OCI-LY7 (cell line): Measurements from ENCODE around the gene LRP1B. TPM values are rescaled to one million over a fixed set of nuclear protein-coding genes. Genes with fewer than 3 reads are reported as not detected.

Experiments used
- BruUV-seq: library from RNA; stranded (reverse); fragments of 400-500 nt; replicated peaks from 2 replicates; lab custom pipeline; 2021; lab: Mats Ljungman, UMichigan
- CTCF ChIA-PET: fragments of 300-600 bp; sonication (Branson Sonifier 250); formaldehyde crosslinking; loops from one replicate; lab custom pipeline; 2022; ENCODE audit warnings: antibody characterized with exemption; ENCODE audit not compliant: unreplicated experiment; lab: Charles Lee
- POLR2A ChIA-PET: fragments of 300-600 bp; sonication (Branson Sonifier 250); formaldehyde crosslinking; loops from one replicate; lab custom pipeline; 2022; ENCODE audit warnings: antibody characterized with exemption; lab: Charles Lee
- DNase-seq: peaks from one replicate; pipeline ENCODE4 v3.0.0-alpha.2; 2015; ENCODE audit warnings: low spot score
- H2AFZ ChIP-seq: fragments of 200-600 bp; sonication (generic), shearing (Covaris generic); 2 replicates; pipeline ENCODE4 v1.6.1; 2014; ENCODE audit warnings: mild to moderate bottlenecking, antibody characterized with exemption, low read length, moderate library complexity
- H3K27ac ChIP-seq: fragments of 200-600 bp; sonication (generic); 2 replicates; pipeline ENCODE4 v1.5.1; 2014; ENCODE audit warnings: mixed run types, low read depth, mild to moderate bottlenecking, moderate library complexity, low read length, inconsistent platforms; ENCODE audit not compliant: poor library complexity, severe bottlenecking
- H3K36me3 ChIP-seq: fragments of 200-600 bp; sonication (generic); 2 replicates; pipeline ENCODE4 v1.6.1; 2014; ENCODE audit warnings: mild to moderate bottlenecking, antibody characterized with exemption, low read length, moderate library complexity, mixed read lengths; ENCODE audit not compliant: insufficient read depth
- H3K4me1 ChIP-seq: fragments of 200-600 bp; sonication (generic); 2 replicates; pipeline ENCODE4 v1.5.1; 2014; ENCODE audit warnings: mild to moderate bottlenecking, low read length; ENCODE audit not compliant: insufficient read depth, poor library complexity, severe bottlenecking
- H3K4me2 ChIP-seq: fragments of 200-600 bp; sonication (generic); 2 replicates; pipeline ENCODE4 v1.6.1; 2014; ENCODE audit warnings: mild to moderate bottlenecking, low read length
- H3K4me3 ChIP-seq: fragments of 200-600 bp; sonication (generic); 2 replicates; pipeline ENCODE4 v1.5.1; 2014; ENCODE audit warnings: mild to moderate bottlenecking, low read depth, low read length; ENCODE audit not compliant: poor library complexity, severe bottlenecking
- H3K79me2 ChIP-seq: fragments of 200-600 bp; sonication (generic); 2 replicates; pipeline ENCODE4 v1.6.1; 2016; ENCODE audit warnings: low read depth, mild to moderate bottlenecking, low read length, moderate library complexity, mixed read lengths; ENCODE audit not compliant: insufficient read depth
- H3K9me2 ChIP-seq: fragments of 200-600 bp; sonication (generic); 2 replicates; pipeline ENCODE4 v1.6.1; 2016; ENCODE audit warnings: mild to moderate bottlenecking, low read length, mixed read lengths; ENCODE audit not compliant: insufficient read depth
- H3K9me3 ChIP-seq: fragments of 200-600 bp; sonication (generic); 2 replicates; pipeline ENCODE4 v1.6.1; 2014; ENCODE audit warnings: mild to moderate bottlenecking, mixed run types, low read length, mixed read lengths
- H4K20me1 ChIP-seq: fragments of 200-600 bp; sonication (generic); 2 replicates; pipeline ENCODE4 v1.6.1; 2014; ENCODE audit warnings: mild to moderate bottlenecking, antibody characterized with exemption, low read length, moderate library complexity, mixed read lengths; ENCODE audit not compliant: insufficient read depth
- EZH2phosphoT487 ChIP-seq: fragments of 200-600 bp; sonication (generic); IDR thresholded peaks from 2 replicates; pipeline ENCODE4 v1.6.1; 2018; ENCODE audit warnings: low read depth, borderline replicate concordance, mild to moderate bottlenecking, mixed run types, antibody characterized with exemption, low read length, moderate library complexity, mixed read lengths
- intact Hi-C: fragments of 100-400 bp; cut with micrococcal nuclease; formaldehyde crosslinking; loops from one replicate; pipeline ENCODE4 v1.10.0; 2022; ENCODE audit not compliant: unreplicated experiment
- total RNA-seq, 2 experiments: library from RNA; depleted of rRNA in 1 of 2; stranded (reverse); fragments of >200 nt in 1 of 2; shearing (Covaris generic) in 1 of 2; gene quantifications; 2 replicates each; pipeline ENCODE4 v1.2.3, GENCODE V29; 2014 to 2022
- TF ChIP-seq, protein P1 (sequence below): fragments of 200-600 bp; sonication (generic); conservative IDR thresholded peaks from 2 replicates; pipeline ENCODE4 v1.5.1; 2014; ENCODE audit warnings: mild to moderate bottlenecking, antibody characterized with exemption, low read length, moderate library complexity, mixed read lengths

LRP1B gene
- total RNA-seq, 2 experiments from 2014 or later, result not detected

DNA sequence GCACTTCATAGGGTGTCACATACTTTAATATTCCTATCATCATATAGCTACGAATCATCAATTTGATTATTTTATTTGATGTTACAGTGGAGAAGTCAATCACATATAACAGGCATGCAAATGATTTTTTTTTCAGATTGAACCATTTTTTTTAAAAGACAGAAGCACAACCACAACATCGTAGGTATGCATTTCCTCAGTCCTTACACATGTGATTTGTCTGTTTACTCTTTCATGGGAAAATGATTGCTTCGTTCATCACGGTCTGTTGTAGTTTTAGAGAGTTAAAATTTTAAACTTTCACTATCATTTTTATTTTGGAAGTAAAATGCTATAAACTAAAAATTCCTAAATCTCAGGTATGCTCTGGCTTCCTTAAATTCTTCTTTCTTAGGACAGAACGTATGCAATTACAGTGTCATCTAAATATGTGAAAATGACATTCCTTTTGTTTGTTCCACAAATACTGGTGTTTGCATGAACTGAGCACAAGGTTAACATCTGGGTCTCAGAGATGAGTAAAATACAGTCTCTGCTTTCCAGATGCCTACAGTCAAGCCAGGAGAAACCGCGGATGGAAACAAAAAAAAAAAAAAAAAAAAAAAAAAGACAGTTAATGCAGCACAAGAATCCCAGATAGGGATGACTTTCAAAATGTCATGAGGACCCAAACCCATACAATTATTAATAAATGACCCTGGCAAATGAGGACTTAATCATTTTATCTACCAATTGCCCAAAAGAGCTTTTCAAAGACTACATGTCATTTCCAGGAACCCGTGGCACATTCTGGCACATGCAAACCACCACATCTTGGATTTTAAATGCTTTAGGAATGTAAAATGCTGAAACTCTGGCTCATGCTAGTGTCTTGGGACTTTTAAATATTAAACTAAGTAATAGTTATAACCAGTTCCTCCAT, 201.2 kb downstream of the LRP1B start:
- Histone ChIP-seq H3K9me2 (no peaks in the 10 kb centered on the region), H3K4me2 (no peak overlapping the region), H3K79me2 (no peaks in the 10 kb centered on the region), H3K27ac (no peak overlapping the region), H3K4me3 (no peak overlapping the region), H4K20me1 (no peaks in the 10 kb centered on the region), H3K4me1 (no peaks in the 10 kb centered on the region), H3K9me3 (no peaks in the 10 kb centered on the region), H3K36me3 (no peaks in the 10 kb centered on the region), H2AFZ (no peak overlapping the region)
- ChIA-PET CTCF (no interaction called here), POLR2A (interaction anchor here (0.6 kb wide), 2 partner anchors 35 to 389 kb away, joined by 3 to 6 read pairs; no protein-coding TSS in a partner anchor)
- no TSS peak for BruUV-seq
- intact Hi-C loops, result no loop called here
- TF ChIP-seq EZH2phosphoT487, result no peak
- TF ChIP-seq, protein P1, sequence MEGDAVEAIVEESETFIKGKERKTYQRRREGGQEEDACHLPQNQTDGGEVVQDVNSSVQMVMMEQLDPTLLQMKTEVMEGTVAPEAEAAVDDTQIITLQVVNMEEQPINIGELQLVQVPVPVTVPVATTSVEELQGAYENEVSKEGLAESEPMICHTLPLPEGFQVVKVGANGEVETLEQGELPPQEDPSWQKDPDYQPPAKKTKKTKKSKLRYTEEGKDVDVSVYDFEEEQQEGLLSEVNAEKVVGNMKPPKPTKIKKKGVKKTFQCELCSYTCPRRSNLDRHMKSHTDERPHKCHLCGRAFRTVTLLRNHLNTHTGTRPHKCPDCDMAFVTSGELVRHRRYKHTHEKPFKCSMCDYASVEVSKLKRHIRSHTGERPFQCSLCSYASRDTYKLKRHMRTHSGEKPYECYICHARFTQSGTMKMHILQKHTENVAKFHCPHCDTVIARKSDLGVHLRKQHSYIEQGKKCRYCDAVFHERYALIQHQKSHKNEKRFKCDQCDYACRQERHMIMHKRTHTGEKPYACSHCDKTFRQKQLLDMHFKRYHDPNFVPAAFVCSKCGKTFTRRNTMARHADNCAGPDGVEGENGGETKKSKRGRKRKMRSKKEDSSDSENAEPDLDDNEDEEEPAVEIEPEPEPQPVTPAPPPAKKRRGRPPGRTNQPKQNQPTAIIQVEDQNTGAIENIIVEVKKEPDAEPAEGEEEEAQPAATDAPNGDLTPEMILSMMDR, result no peak
- DNase-seq, result no peak

DNA sequence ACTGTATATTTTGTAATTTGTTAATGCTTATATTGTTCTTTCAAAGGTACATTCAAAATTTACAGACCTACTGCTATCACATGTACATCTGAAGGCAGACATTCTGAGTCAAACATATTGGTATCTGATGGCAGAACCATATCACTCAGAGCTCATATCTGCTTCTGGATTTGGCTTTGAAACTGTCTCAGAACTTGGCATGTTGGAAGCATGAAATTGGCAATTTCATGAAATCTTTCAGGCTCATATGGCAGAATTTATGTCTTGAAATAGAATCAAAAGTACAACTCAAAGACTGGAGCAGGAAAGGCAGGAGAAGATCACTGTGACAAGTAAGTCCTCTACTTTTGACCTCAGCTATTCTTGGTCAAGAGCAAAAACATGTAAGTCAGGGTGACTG, 202.3 kb downstream of the LRP1B start:
- H2AFZ ChIP-seq, result no peak overlapping the region
- H3K9me2 ChIP-seq, result no peaks in the 10 kb centered on the region
- POLR2A ChIA-PET, result no interaction called here
- DNase-seq, result no peak
- TF ChIP-seq, protein P1, result no peak
- TF ChIP-seq EZH2phosphoT487, result no peak
- H3K79me2 ChIP-seq, result no peaks in the 10 kb centered on the region
- no peaks in the 10 kb centered on the region for H3K9me3 ChIP-seq
- intact Hi-C loops, result no loop called here
- no peak overlapping the region for H3K4me2 ChIP-seq
- H3K4me1 ChIP-seq, result no peaks in the 10 kb centered on the region
- H3K4me3 ChIP-seq, result no peak overlapping the region
- H3K27ac ChIP-seq, result no peak overlapping the region
- no TSS peak for BruUV-seq
- no peaks in the 10 kb centered on the region for H4K20me1 ChIP-seq
- H3K36me3 ChIP-seq, result no peaks in the 10 kb centered on the region
- CTCF ChIA-PET, result no interaction called here

DNA sequence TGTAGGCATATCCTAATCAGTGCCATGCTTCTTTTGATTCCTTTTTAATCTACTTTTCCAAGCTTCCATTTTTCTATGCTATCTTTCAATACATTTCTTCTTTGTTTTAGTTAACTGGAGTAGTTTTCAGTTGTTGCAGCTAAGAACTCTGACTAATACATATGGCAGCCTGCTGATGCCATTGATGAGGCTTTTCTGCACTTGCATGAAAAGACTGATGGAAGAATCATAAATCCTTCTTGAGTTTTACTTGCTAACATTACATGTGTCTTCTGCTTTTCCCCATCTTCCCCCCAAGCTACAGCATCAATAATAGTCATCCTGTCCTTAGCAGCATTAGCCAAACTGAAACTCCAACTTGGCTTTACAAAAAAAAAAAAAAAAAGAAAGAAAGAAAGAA, 203.3 kb downstream of the LRP1B start:
- no peaks in the 10 kb centered on the region for H3K9me2 ChIP-seq
- no peak for DNase-seq
- no peak overlapping the region for H3K4me2 ChIP-seq
- no peaks in the 10 kb centered on the region for H4K20me1 ChIP-seq
- no peak overlapping the region for H2AFZ ChIP-seq
- H3K79me2 ChIP-seq, result no peaks in the 10 kb centered on the region
- no peak overlapping the region for H3K27ac ChIP-seq
- TF ChIP-seq EZH2phosphoT487, result no peak
- TF ChIP-seq, protein P1, result no peak
- no peaks in the 10 kb centered on the region for H3K4me1 ChIP-seq
- no TSS peak for BruUV-seq
- no peak overlapping the region for H3K4me3 ChIP-seq
- ChIA-PET CTCF (no interaction called here), POLR2A (interaction anchor here (0.6 kb wide), 1 partner anchor 97 kb away, joined by 3 read pairs; no protein-coding TSS in a partner anchor)
- H3K9me3 ChIP-seq, result no peaks in the 10 kb centered on the region
- no peaks in the 10 kb centered on the region for H3K36me3 ChIP-seq
- intact Hi-C loops, result no loop called here
